GM19452 (cell line): ENCODE results near the gene TMEM107.
"Not testable (repeated sequence)": the region's sequence is repeated elsewhere in the genome, so short reads cannot be mapped to it uniquely, and the experiment has no call there.

Experiments used
- ATAC-seq: cut with Tn5 transposase; IDR thresholded peaks from one replicate; pipeline ENCODE4 v1.9.1; 2021; ENCODE audit not compliant: unreplicated experiment

Gene TMEM107

DNA sequence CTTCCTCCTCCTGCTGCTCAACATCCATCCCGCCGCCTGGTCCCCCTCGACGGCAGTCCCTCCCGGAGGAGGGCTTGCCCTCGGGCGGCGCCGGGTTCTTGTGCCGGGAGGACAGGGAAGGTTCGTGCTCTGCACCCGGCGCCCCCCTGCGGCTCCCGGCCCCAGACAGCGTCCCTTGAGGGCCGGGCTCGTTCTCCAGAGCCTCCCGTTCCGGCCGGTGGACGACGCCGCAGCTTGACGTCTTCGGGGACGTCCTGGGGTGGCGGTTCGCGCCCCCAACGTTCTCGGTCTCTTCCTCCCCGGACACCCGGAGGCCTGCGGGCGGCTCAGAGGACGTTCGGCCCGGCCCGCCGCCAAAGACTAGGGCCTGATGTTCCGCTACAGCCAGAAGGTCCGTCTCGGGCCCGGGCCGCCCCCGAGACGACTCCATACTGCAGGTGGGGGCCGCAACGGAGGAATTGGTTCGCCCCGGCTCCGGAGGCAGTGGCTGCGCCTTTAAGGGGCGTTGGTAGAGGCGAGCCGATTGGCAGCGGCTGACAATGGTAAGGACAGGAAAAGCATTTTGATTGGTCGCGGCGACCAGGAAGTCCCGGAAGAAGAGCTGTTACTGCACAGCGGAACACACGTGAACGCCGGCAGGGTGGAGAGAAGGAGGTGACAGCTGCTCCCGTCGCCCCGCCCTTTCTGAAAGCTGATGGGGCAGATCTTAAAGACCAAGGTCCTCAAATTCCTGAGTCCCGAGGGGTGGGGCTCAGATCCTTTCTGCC, 13.7 kb upstream of the TMEM107 start, which contains the start of gene BORCS6:
Gene BORCS6, minus strand, starts transcription at position 470 of the 767 bp plus-strand sequence. Its CDS starts 40 bp downstream, at position 430.
- peak; percentile 38 for ATAC-seq

DNA sequence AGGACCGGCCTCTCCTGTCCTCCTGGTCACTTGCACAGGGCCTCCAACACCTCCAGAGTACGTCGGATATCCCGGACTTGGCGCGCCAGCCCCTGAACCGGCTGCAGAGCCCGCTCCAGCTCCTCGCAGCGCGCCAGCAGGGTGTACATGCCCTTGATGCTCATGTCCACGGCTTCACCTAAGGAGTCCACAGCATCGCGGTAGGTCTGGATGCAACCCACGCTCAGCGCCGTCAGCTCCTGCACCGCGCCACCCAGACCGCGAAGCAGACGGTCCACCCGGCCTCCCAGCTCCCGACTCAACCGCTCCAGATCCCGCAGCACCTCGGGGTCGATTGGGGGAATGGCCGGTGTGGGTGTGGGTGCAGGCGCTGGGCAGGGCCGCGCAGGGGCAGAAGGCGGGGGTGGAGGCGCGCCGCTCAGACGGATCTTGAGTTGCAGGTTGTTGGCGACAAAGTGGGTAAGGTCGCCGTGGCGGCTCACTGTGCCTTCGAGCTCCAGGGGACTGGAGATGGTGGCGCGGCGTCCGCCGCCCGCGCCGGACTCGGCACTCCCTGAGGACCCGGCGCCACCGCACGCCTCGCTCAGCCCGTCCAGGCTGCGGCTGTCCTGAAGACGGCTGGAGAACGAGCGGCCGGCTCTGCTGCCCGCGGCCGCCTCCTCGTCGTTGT, 13.0 kb upstream of the TMEM107 start:
- peak; percentile 0 for ATAC-seq

DNA sequence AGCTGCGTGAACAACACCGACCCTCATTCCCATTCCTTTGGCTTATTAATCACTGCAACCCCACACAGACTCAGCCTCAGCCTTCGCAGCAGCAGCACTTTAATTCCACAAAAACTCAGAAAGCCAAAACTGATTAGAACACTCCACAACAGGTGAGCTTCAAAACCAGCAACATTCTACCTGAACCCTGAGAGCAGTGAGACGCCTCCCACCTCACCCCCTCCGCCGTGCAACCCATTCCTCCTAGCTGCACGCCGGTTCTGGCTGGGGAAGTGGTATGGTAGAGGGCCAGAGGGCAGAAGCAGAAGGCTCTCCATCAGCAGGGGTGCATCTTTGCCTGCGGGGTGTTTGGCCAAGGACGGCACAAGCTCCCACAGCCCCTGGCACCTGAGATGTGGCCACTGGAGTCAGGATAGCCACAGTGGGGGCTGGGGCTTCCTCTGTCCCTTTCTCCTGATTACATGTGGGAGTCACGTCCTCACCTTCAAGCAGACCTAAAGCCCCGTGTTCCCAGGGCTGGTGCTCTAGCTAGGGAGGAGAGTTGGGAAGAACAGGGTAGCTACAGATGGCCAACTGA, 12.2 kb upstream of the TMEM107 start:
- ATAC-seq, result no peak

DNA sequence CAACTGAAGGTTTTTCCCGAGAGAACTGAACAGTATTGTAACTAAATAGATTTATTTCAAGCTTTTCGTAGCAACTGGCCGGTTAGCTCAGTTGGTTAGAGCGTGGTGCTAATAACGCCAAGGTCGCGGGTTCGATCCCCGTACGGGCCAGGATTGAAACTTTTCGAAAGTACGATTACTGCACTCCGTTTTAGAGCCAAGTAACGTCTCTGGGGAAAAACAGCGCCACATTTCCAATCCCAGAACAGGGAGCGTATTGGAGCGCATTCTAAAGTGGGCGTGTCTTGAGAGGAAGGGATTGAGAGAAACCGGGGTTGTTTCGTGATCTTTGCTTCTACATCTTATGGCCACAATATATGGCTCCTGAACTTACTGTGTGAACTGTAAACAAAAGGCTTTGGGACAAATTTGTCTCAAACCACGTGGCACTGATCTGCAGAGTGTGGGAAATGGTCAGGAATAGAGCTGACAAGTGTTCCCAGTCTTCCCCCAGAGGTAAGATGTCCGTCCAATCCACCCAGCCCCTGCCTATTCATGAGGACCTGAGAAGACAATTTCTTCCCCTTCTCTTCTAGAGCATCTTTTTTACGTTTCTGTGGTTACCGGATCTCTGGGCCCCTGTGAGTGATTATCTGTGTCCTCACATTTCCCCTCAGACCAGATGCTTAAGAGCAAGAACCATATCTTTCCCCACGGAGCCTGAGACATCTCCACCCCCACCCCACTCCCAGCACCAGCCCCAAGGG, 11.5 kb upstream of the TMEM107 start:
- peak; percentile 28 for ATAC-seq

DNA sequence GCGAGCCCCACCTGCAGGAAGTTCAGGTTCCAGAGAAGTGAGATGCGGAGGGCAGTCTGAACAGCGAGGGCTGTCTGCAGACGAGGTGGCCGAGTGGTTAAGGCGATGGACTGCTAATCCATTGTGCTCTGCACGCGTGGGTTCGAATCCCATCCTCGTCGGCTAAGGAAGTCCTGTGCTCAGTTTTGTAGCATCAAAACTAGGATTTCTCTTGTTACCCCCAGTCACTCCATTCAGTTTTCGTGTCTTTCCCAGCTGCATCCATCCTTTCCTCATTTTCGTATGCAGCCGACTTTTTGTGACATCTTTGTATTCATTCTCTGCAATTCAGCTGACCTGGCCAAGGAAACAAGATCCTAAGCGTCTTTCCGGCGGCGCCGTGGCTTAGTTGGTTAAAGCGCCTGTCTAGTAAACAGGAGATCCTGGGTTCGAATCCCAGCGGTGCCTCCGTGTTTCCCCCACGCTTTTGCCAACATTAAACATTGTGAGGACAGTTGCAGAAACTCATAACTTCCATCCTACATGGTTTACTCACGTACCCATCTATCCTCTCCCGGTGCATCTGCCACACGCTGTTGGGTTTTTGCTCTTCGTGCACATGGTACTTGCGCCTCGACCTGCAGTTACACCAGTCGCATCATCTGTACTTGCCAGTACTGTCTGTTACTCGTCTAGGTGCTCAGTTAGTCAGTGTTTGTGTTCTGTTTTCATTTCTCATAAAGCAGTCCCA, 10.8 kb upstream of the TMEM107 start:
- ATAC-seq, result peak; percentile 27

DNA sequence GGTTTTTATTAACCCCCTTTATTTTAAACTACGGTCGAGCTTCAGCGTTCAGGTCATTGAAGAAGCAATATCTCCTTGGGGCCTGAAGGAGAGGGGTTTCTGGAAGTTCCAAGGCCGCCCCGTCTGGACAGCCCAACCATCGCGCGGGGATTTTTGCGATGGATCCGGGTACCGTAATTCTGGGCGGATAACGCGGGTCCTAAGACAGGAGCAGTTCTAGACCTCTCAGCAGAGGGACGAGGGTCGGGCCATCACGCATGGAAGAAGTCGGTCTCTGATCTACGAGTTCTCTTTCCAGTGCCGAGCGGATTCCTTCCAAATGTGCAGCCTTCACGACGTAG, 10.2 kb upstream of the TMEM107 start:
- no peak for ATAC-seq

DNA sequence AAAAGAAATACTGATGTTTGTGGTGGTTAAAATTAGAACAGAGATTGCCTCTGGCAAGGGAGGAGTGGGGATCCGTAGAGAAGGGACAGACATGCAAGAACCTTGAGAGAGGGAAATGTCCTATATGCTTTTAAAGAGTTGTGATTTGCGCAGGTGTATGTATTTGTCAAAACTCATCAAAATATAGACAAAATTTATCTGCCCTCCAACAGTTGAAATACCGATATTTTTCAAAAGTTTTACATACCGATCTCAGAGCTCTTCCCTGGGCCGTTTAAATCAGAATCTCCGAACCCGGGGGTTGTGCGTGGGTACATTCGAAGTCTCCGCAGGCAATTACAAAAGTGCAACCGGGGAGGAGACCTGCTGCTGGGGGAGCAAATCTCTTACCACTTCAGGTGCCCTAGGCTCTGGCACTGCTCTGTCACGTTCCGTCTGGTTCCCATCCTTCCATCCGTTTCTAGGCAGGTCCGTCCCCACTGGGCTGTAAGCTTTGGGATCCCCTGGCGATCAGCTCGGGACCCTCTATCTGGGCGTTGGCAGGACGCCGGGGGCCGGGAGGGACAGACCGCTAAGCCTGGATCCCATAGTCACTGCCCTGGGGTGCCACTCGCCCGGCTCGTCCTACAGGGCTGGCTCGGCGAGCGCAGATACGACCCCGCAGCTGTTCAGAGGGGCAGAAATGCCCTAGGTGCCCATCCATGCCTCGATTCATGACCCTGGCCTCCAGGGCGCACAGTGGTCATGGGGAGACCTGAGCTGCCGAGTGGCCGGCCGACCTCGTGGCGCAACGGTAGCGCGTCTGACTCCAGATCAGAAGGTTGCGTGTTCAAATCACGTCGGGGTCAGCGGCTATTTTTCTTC, 9.6 kb upstream of the TMEM107 start:
- ATAC-seq, result no peak

DNA sequence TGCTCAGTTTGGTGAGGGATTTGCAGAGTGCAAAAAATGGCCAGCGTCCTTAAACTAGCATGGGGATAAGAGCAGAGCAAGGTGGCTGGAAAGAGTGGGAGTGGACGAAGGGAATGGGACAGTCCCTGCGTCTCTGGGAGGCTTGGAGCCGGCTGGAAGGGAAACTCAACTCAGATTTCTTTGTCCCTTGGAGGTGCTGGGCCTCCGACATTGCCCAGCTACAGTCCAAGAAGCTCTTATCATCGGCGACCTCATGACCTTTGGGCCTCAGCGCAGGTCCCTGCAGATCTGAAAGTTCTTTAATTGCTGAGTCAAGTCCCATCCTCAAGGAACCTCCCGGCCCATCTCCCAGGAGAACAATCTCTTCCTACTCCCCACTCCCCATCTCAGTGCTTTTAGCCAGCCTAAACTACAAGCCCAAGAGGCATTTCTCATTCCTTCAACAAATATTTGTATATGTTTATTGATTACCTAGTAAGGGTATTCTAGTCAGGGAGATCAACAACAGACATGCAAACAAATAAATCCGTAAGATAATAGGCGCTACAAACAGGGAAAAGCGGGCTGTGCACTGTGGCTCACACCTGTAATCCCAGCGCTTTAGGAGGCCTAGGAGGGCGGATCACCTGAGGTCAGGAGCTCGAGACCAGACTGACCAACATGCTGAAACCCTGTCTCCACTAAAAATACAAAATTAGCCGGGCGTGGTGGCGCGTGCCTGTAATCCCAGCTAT, 985 bp upstream of the TMEM107 start:
- ATAC-seq, result no peak

DNA sequence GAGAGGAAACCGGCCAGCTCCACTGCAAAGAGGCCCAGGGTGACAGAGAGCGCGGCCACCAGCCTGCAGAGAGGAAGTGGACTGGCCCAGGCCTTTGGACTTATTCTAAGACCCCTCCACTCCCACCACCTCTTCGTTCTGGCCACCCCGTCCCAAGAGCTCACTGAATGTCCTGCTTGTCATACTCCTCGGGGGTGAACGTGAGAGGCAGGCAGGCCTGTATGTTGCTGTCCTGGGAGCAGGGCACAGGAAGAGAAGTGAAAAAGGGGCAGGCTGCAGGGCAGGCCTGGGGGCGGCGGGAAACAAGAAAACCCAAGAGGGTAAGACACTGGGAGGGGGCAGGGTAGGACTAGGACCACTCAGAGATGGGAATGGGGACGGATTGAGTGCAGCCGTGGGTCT, 384 bp downstream of the TMEM107 start:
- ATAC-seq, result no peak

DNA sequence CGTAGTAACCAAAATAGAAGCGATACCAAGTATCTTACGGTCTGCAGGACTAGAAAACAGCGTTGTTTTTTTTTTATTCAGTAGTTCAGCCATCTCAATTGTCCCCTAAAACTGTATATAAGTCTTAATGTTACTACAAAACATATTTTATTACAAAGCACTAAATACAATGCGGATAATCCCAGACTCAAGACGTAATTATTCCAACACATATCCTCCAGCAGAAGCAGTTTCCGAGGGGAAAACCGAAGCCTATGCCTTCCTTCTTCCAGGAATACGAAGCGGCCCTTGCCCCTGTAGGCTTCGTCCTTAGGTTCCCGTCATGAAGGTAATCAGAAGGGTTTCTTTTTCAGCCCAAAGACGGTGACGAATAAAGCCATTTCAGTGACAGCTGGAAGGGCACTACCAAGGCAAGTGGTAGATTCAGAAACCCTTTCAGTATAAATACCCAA, 2.3 kb downstream of the TMEM107 start:
- ATAC-seq, result no peak

DNA sequence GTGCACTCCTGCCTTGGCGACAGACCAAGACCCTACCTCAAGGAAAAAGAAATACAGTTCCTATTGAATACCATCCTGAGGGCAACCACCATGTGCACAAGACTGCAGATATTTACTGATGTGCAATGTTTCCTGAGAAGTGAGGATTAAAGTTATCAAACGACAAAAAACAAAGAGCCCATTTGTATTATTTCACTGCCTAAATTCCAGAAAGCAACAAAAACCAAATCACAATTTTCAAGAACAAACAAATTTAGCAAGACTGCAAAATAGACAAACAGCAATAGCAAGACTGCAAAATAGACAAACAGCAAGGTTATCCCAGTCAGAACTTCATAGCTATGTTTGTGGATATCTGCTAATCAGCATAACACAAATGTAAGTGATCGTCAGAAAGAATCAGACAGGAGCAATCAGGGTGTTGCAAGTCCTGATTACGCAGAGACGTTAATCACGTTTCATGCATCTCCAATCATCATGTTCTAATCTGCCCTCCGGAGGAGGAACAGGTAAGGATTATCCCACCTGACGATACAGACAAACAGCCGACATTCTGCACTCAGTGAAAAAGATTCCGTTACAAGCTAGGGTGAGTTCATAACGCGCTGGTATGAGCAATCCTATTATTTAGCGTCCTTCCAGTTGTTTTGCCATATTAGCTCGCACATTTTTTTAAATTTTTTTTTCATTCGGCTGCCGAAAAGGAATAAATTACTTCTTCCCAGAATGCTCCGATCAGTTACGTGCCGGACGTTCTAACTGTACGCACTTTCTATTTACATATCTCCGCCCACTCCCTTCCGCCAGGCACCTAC, 2.9 kb downstream of the TMEM107 start:
- ATAC-seq, result peak; percentile 71

DNA sequence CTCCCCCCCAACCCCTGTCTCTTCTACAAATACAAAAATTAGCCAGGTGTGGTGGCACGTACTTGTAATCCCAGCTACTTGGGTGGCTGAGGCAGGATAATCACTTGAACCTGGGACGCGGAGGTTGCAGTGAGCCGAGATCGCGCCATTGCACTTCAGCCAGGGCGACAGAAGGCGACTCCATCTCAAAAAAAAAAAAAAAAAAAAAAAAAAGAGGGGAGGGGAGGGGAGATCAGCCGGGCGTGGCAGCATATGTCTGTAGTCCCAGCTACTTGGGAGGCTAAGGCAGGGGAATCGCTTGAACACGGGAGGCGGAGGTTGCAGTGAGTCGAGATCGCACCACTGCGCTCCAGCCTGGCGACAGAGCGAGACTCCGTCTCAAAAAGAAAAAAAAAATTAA, 6.0 kb downstream of the TMEM107 start:
- not testable (repeated sequence) for ATAC-seq

DNA sequence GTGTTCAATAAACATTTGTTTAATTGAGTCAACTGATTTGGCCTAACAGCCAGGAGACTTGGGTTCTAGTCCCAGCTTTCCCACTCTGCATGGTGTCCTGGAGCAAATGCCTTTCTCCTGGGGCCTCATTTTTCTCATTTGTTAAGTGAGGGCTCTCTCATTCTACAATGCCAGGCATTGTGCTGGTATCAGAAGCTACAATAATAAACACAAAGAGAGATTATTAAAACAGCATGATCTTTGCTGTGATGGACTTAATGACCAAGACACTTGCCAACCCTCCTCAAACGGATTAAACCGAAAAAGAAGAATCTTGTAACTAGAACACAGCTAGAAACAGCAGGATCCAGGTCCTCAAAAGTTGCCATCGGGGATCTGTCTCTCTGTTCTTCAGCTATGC, 8.7 kb downstream of the TMEM107 start:
- no peak for ATAC-seq

DNA sequence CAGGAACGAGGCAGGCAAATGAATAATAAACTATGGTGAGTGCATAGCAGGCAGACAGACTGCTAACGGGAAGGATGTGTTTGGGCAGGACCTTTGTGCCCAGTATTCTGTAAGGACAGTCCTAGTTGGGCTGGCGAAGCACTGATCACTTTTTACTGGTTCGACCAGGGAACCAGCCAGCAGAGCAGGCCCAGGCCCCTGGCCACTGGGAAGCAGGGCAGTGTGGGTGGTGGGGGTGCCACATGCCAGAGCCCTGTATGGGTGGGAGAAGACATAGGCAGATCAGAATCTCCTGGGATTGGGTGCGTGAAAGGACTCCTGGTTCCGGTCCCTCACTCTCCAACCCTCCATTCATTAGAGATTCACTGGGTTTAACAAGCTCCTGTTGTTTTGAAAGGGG, 9.4 kb downstream of the TMEM107 start:
- ATAC-seq, result no peak

DNA sequence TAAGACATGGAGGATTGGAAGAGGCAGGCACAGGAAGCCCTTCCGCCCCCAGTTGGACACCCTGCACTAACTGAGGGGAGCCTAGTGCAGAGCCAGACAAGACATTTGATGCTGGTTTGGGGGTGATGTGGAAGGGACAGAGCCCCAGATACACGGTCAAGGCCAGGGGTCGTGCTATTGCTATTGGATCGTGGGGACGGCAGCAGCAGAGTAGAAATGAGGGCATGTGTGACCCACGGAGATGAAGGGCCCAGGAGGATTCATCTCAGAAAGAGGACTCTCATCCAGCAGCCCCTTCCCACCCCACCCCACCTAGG, 11.4 kb downstream of the TMEM107 start:
- ATAC-seq, result no peak

DNA sequence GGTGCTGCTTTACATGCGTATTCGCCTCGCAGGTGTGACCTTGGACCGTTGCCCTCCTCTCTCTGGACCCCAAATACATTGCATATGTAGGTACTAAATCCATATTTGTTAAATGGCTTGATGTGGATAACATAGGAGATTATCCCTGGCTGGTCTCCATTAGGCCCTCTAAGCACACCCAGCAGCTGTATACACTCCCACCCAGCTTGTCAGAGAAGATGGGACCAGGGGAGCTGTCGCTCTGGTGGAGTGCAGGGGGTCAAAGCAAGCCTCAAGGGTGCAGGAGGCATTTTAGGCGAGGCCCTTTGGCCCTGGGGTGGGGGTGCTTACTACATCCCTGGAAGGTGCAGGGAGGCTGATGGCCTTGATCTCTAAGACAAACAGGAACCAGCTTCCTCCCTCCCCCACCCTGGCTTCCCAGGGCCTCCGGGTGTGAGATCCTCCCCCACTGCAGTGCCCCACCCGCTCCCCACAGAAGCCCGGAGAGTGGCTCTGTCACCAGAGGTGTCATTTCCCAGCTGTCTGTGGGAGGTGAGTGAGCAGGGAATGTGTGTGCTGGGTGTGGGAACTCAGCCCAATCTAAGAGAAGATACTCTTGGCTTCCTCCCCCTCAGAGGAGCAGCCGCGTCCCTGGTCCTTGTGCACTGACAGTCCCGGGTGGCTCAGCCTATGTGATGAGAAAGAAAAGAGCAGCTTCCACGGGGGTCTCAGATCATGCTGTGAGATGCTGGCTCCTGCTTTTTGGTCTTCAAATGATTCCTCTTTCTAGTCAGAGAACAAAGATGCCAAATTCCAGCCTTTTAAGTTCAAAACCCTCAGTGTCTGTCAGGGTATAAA, 12.0 kb downstream of the TMEM107 start:
- ATAC-seq, result no peak
